Motor neuron (in vitro differentiated cells): ENCODE data around the gene ARHGAP42. TPM values are rescaled to one million over a fixed set of nuclear protein-coding genes. Genes with fewer than 3 reads are reported as not detected.
"Not testable (repeated sequence)": the region's sequence is repeated elsewhere in the genome, so short reads cannot be mapped to it uniquely, and the experiment has no call there.

ENCODE experiments used
- ATAC-seq, 8 experiments: fragments of 200-7000 bp; cut with Tn5 transposase; replicated peaks in 6 of 8; 2 replicates each; pipeline ENCODE4 v1.8.0; 2021; ENCODE audit warnings: mild to moderate bottlenecking in 8 of 8, moderate library complexity in 8 of 8
- H3K27ac ChIP-seq, 2 donors: fragments of 250-450 bp; sonication (Bioruptor Pico); 2 replicates each; pipeline ENCODE4 v1.9.0; 2021; ENCODE audit warnings: antibody characterized with exemption in 2 of 2, mild to moderate bottlenecking in 2 of 2, moderate library complexity in 1 of 2
- H3K4me1 ChIP-seq, 2 donors: fragments of 250-450 bp; sonication (Bioruptor Pico); replicated peaks in 1 of 2; 2 replicates each; pipeline ENCODE4 v1.6.1; 2021; ENCODE audit warnings: antibody characterized with exemption in 2 of 2, mild to moderate bottlenecking in 2 of 2, moderate library complexity in 1 of 2
- H3K4me3 ChIP-seq, 5 donors: fragments of 250-450 bp; sonication (Bioruptor Pico); 2 replicates each; pipeline ENCODE4 v1.9.0; 2021; ENCODE audit warnings: antibody characterized with exemption in 5 of 5, mild to moderate bottlenecking in 5 of 5, moderate library complexity in 4 of 5
- WGBS, 10 experiments: fragments of 450-650 bp; shearing (Covaris generic); methylation state at CpG; one replicate each; pipeline ENCODE4 v1.0.0; 2022; 5-methylcytosine and 5-hydroxymethylcytosine counted together
- in situ Hi-C, 9 experiments: fragments of 400-800 bp; cut with MboI; loops; one replicate each; pipeline ENCODE4 v1.15.0; 2021; ENCODE audit warnings: low sequenced_read_pairs in 9 of 9, low pct_unique_long_range_greater_than_20kb in 2 of 9; ENCODE audit not compliant: unreplicated experiment in 9 of 9
- total RNA-seq, 8 experiments: library from RNA; unstranded; fragments of 300-600 nt; gene quantifications; 2 replicates each; pipeline versions ENCODE4 v1.2.3 to v1.2.4, GENCODE V29; 2022

ARHGAP42 gene
- total RNA-seq, 8 experiments from 2014 or later = 2.7 to 29.7 (median 10.0) TPM

GRCh38 chr11:101003468-101003867 is 316.4 kb downstream of the ARHGAP42 start:
- peak in 3 of 8 experiments; percentile 36 to 75 (median 49) for ATAC-seq

DNA sequence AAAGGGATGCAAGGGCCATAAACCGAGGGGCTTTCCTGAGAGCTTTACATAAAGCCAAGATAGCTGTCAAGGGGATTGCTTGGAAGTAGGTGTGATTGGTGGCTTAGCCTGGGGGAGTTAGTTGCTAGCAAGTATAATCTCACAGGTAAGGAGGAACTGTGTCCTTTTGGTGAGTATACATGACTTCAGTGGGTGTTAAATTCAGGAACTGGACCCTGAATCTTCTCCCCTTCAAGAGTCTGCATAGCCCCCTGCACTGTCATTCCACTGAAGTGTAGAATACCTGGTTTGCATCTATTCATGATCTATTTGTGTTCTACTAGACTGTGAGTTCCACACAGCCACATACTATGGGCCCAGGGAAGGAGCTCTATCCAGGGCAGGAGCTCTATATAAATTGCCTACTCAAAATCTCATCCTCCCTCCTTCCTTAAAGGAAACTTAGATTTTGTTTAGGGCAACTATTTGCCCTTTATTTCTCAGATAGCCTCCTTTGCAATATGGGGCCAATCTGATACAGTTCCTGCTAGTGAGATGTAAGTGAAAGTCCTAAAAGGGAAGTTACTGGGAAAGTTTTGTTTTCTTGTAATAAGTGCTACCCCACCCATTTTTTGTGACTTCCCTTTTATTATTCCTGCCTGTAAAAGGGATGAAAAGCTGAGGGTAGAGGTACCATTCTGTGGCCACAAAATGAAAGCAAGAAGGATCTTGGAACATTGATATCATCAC is 322.0 kb downstream of the ARHGAP42 start:
- in situ Hi-C loops = no loop called here
- no peak overlapping the region for H3K27ac ChIP-seq
- peak in 1 of 8 experiments; percentile 20 for ATAC-seq
- H3K4me3 ChIP-seq = no peak overlapping the region
- no peaks in the 10 kb centered on the region for H3K4me1 ChIP-seq
- 40 to 100% (median 56%) methylated on average over 1 of the region's 1 CpG; no CpG with 5 or more reads in 5 of the 10 experiments for WGBS, 10 experiments

More at GRCh38 chr11:101003468-101003867, 316.4 kb downstream of the ARHGAP42 start:
- in situ Hi-C loops = no loop called here
- Histone ChIP-seq H3K27ac (no peak overlapping the region), H3K4me3 (no peak overlapping the region), H3K4me1 (no peaks in the 10 kb centered on the region)
- WGBS, 10 experiments = 0 to 100% (median 63%) methylated on average over 1 to 4 of the region's 4 CpGs; no CpG with 5 or more reads in 1 of the 10 experiments

GRCh38 chr11:101009690-101010055 is 322.6 kb downstream of the ARHGAP42 start:
- in situ Hi-C loops = no loop called here
- ATAC-seq = no peak
- 0 to 92% (median 44%) methylated on average over 1 to 2 of the region's 2 CpGs for WGBS, 10 experiments

DNA sequence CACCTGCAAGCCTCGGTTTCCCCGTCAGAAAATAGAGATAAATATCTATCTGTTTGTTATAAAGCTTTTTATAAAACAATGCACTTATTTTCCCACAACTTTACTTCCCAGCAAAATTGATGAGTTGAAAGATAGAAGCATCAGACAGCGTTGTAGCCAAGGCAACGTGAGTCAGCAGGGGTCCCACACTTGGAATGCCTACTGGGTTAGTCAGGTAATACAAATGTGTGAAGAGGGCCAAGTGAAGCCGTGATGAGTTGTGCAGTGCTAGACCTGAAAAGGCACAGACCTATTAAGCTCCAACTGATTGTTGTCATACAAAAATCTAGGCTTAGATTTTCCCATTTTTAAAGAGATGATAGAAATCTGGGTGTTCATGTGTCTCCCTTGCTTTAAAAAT is 323.8 kb downstream of the ARHGAP42 start:
- H3K4me3 ChIP-seq = no peak overlapping the region
- no peaks in the 10 kb centered on the region for H3K4me1 ChIP-seq
- in situ Hi-C loops = no loop called here
- no peak for ATAC-seq
- WGBS, 10 experiments = 20 to 86% (median 66%) methylated on average over 1 to 5 of the region's 5 CpGs; no CpG with 5 or more reads in 1 of the 10 experiments
- H3K27ac ChIP-seq = no peak overlapping the region

More at GRCh38 chr11:101009690-101010055, 322.6 kb downstream of the ARHGAP42 start:
- Histone ChIP-seq H3K27ac (no peak overlapping the region), H3K4me1 (no peaks in the 10 kb centered on the region), H3K4me3 (no peak overlapping the region)

DNA sequence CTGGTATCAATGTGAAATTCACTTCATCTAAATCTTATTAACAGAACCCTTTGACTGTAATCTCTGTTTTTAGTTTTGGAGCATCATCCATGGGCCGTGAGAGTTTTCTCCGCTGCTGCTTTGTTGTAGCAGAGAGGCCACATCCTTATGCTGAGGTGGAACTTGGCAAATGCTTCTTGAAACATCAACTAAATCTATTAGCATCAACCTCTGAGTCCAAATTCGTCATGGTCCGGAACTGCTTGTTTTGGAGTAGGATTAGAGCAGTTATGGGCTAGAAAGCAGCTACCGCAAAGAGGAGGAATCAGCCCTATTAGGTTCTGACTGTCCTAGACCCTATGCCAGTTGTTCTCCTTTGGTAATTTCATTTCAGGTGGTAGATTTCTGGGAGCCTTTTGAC is 324.8 kb downstream of the ARHGAP42 start:
- Histone ChIP-seq H3K4me1 (no peaks in the 10 kb centered on the region), H3K4me3 (no peak overlapping the region), H3K27ac (no peak overlapping the region)
- WGBS, 10 experiments = 58 to 100% (median 85%) methylated on average over 1 to 5 of the region's 5 CpGs; no CpG with 5 or more reads in 3 of the 10 experiments
- in situ Hi-C loops = no loop called here
- ATAC-seq = no peak

DNA sequence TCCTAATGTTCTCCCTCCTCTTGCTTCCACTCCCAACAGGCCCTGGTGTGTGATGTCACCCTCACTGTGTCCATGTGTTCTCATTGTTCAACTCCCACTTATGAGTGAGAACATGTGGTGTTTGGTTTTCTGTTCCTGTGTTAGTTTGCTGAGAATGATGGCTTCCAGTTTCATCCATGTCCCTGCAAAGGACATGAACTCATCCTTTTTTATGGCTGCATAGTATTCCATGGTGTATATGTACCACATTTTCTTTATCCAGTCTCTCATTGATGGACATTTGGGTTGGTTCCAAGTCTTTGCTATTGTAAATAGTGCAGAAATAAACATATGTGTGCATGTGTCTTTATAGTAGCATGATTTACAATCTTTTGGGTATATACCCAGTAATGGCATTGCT is 326.6 kb downstream of the ARHGAP42 start:
- in situ Hi-C loops, H3K4me3 ChIP-seq, H3K4me1 ChIP-seq, H3K27ac ChIP-seq, ATAC-seq: not testable (repeated sequence)

DNA sequence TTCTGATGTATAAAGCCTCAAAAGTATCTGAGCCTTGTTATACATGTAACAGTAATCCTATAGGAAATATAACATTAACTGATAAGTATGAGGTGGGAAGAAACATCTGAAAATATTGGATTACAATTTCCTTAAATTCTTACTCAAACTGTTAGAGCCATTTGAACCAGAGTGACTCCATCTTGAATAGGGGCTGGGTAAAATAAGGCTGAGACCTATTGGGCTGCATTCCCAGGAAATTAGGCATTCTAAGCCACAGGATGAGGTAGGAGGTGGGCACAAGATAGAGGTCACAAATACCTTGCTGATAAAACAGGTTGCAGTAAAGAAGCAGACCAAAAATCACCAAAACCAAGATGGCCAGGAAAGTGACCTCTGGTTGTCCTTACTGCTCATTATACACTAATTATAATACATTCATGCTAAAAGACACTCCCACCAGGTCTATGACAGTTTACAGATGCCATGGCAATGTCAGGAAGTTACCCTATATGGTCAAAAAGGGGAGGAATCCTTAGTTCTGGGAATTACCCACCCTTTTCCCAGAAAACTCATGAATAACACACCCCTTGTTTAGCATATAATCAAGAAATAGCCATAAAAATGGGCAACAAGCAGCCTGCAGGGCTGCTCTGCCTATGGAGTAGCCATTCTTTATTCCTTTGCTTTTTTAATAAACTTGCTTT is 327.7 kb downstream of the ARHGAP42 start:
- in situ Hi-C loops = no loop called here
- H3K27ac ChIP-seq = no peak overlapping the region
- H3K4me3 ChIP-seq = no peak overlapping the region
- H3K4me1 ChIP-seq = no peaks in the 10 kb centered on the region
- ATAC-seq = peak in 3 of 8 experiments; percentile 87 to 92 (median 88)

DNA sequence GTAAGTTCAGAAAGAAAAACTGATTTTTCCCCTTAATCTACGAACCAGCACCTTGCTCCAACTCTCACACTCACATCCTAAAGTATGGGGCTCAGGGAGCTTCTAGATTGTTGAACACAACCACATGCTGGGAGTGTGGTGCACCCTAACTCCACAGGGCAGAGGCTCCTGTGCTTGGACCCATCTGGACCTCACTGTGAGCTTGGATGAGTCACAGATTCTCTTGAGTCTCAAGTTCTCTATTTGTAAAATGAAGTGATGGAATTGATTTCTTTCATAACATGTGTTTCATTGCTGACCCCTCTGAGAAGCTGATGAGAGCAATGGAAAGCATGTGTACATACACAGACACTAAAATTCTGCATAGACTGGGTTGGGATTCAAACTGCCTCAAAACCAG is 332.8 kb downstream of the ARHGAP42 start:
- ATAC-seq = peak in 2 of 8 experiments; percentile 18 to 39
- in situ Hi-C loops = no loop called here
- H3K27ac ChIP-seq = no peak overlapping the region
- no CpG with 5 or more reads among the region's 1 CpG for WGBS, 10 experiments
- no peaks in the 10 kb centered on the region for H3K4me1 ChIP-seq
- H3K4me3 ChIP-seq = no peak overlapping the region

- no peak for ATAC-seq
- no peak overlapping the region for H3K27ac ChIP-seq
- in situ Hi-C loops = no loop called here
Measured at GRCh38 chr11:101022256-101022655, 335.2 kb downstream of the ARHGAP42 start.

DNA sequence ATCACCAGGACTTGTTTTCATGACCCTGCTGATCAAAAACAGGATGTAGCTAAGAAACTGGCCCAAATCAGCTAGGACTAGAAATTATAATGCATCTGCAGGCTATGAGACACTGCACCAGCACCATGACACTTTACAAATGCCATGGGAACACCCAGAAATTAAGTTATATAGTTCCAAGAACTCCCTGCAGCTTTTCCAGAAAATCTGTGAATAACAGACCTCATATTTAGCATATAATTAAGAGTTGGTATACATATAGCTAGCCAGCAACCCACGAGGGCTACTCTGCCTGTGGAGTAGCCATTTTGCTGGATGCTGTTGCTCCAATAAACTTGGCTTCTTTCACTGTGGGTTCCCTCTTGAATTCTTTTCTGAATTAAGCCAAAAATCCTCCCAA is 341.6 kb downstream of the ARHGAP42 start:
- no peak overlapping the region for H3K4me3 ChIP-seq
- peak in 2 of 8 experiments; percentile 56 to 68 for ATAC-seq
- in situ Hi-C loops = no loop called here
- 0 to 83% (median 33%) methylated on average over 1 of the region's 1 CpG; no CpG with 5 or more reads in 5 of the 10 experiments for WGBS, 10 experiments
- H3K27ac ChIP-seq = no peak overlapping the region
- H3K4me1 ChIP-seq = no peaks in the 10 kb centered on the region

More at GRCh38 chr11:101022256-101022655, 335.2 kb downstream of the ARHGAP42 start:
- Histone ChIP-seq H3K4me3 (no peak overlapping the region), H3K4me1 (no peaks in the 10 kb centered on the region)

- in situ Hi-C loops = no loop called here
- Histone ChIP-seq H3K4me1 (no peaks in the 10 kb centered on the region), H3K4me3 (no peak overlapping the region), H3K27ac (no peak overlapping the region)
- 21 to 95% (median 60%) methylated on average over 1 to 3 of the region's 3 CpGs; no CpG with 5 or more reads in 1 of the 10 experiments for WGBS, 10 experiments
- no peak for ATAC-seq
Measured at GRCh38 chr11:101030015-101030414, 342.9 kb downstream of the ARHGAP42 start.

DNA sequence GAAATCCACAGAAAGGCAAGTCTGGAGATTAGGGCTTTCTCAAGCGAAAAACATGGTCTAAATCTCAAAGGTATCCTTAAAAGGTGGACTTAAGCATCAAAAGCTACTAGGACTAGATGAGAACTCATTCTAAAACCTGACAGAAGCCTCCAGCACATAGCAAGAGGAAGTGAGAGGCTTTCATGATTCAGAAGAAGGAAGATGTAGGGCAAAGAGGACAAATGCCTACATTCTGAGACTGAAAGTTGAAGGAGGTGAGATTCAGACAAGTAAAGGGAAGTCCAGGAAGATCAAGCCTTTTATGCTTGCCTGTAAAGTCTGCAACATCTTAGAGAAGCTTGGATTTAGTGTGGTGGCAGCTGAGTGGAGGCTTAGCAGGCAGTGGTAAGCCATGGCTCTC is 343.6 kb downstream of the ARHGAP42 start:
- Histone ChIP-seq H3K4me1 (no peaks in the 10 kb centered on the region), H3K4me3 (no peak overlapping the region), H3K27ac (no peak overlapping the region)
- WGBS, 10 experiments = 0 to 100% (median 63%) methylated on average over 1 of the region's 1 CpG; no CpG with 5 or more reads in 5 of the 10 experiments
- in situ Hi-C loops = no loop called here
- ATAC-seq = no peak

- Histone ChIP-seq H3K4me1 (no peaks in the 10 kb centered on the region), H3K4me3 (no peak overlapping the region), H3K27ac (no peak overlapping the region)
- in situ Hi-C loops = no loop called here
- WGBS, 10 experiments = 10 to 93% (median 82%) methylated on average over 1 to 3 of the region's 3 CpGs; no CpG with 5 or more reads in 3 of the 10 experiments
- no peak for ATAC-seq
Measured at GRCh38 chr11:101031713-101032112, 344.6 kb downstream of the ARHGAP42 start.

DNA sequence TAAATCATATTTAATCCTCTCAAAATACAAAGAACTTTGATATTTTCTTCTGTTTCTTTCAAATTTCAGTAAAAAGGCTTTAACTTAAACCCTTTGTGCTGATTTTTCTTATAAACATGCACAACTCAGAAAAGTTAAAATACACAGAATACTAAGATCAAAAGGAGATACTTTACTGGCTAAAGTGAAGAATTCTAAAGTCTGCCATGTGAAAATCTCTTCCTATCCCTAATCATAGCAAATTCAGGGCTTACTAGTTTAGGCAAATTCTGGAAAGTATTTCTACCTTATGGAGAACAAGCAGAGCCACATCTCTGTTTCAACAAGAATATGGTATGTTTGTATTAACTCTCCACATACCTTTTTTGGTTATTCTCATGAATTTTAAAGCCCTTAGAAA is 345.9 kb downstream of the ARHGAP42 start:
- no peak overlapping the region for H3K4me3 ChIP-seq
- no peak for ATAC-seq
- no peak overlapping the region for H3K27ac ChIP-seq
- H3K4me1 ChIP-seq = no peaks in the 10 kb centered on the region
- in situ Hi-C loops = no loop called here
